Measurements from ENCODE around the gene CAPN1. TPM values are rescaled to one million over a fixed set of nuclear protein-coding genes. Genes with fewer than 3 reads are reported as not detected.

Gene CAPN1
- total and polyA plus RNA-seq, 2 donors (not counting 1 experiment from before 2014, with no cell fraction given), result 192 to 202 TPM

GRCh38 chr11:65214212-65214845 lies 32.6 kb downstream of the CAPN1 start:
- Histone ChIP-seq H3K27ac (ENCODE audit: low read length in 2 of 2) (no peak overlapping the region), H2AFZ (ENCODE audit: insufficient read depth, low read depth, low read length, poor library complexity, severe bottlenecking) (peak overlapping the region; percentile 44), H3K4me1 (ENCODE audit: control insufficient read depth in 2 of 2, insufficient read depth in 2 of 2, low read length in 2 of 2) (peaks cover 8 to 13% of the 10 kb centered on the region in 2 donors), H3K4me3 (ENCODE audit: control extremely low read depth in 1 of 5, extremely low read depth in 1 of 5, insufficient read depth in 1 of 5, low read depth in 2 of 5, low read length in 4 of 5) (peak overlapping the region in 1 of 5 experiments; percentile 9), H3K27me3 (replicated peaks in 1 of 4; ENCODE audit: control extremely low read depth in 1 of 4, control insufficient read depth in 3 of 4, insufficient read depth in 4 of 4, low read length in 3 of 4) (no peaks in the 10 kb centered on the region), H3K79me2 (ENCODE audit: control insufficient read depth, insufficient read depth, low read length) (no peaks in the 10 kb centered on the region), H4K20me1 (ENCODE audit: control insufficient read depth, insufficient read depth, low read length, poor library complexity, severe bottlenecking) (no peaks in the 10 kb centered on the region), H3K9me3 (ENCODE audit: control extremely low read depth in 1 of 3, control insufficient read depth in 2 of 3, insufficient read depth in 1 of 3, low read length in 2 of 3) (no peaks in the 10 kb centered on the region), H3K4me2 (replicated peaks; ENCODE audit: low read depth, low read length, poor library complexity, severe bottlenecking) (peak overlapping the region; percentile 64), H3K9ac (ENCODE audit: low read length) (peak overlapping the region; percentile 22), H3K36me3 (replicated peaks in 1 of 2; ENCODE audit: control extremely low read depth in 1 of 2, control insufficient read depth in 1 of 2, extremely low read depth in 1 of 2, insufficient read depth in 2 of 2, low read length in 1 of 2) (peaks cover 0 to 26% of the 10 kb centered on the region in 2 experiments)
- H3K9me3 Mint-ChIP-seq (ENCODE audit: insufficient read depth), result no peaks in the 10 kb centered on the region
- 34% methylated on average over 6 of the region's 16 CpGs for WGBS (ENCODE audit: insufficient coverage)
- H3K4me3 Mint-ChIP-seq, result no peak overlapping the region
- H3K4me1 Mint-ChIP-seq, result peaks cover 7% of the 10 kb centered on the region
- H3K27me3 Mint-ChIP-seq, result no peaks in the 10 kb centered on the region
- ChIA-PET POLR2A (interaction anchor here (0.6 to 0.7 kb wide), 2 partner anchors 92 to 819 kb away, joined by 5 to 6 read pairs; partner anchors contain the start of genes FAU and MRPL49), CTCF (no interaction called here)
- ATAC-seq (ENCODE audit: low read depth) (no peak), DNase-seq (no peak)
- intact Hi-C loops (cut with micrococcal nuclease), result no loop called here
- no peak overlapping the region for H3K27ac Mint-ChIP-seq
- TF ChIP-seq EZH2 (IDR thresholded peaks at IDR 0.05; ENCODE audit: borderline replicate concordance, insufficient read depth, low read depth, low read length, poor library complexity, severe bottlenecking), result no peak
- no peak for TF ChIP-seq CTCF (IDR thresholded peaks at IDR 0.05)

GRCh38 chr11:65215441-65216076 lies 33.8 kb downstream of the CAPN1 start:
- Histone ChIP-seq H3K27ac (ENCODE audit: low read length in 2 of 2) (no peak overlapping the region), H3K4me2 (replicated peaks; ENCODE audit: low read depth, low read length, poor library complexity, severe bottlenecking) (no peak overlapping the region), H3K9ac (ENCODE audit: low read length) (no peak overlapping the region), H2AFZ (ENCODE audit: insufficient read depth, low read depth, low read length, poor library complexity, severe bottlenecking) (no peak overlapping the region), H3K27me3 (replicated peaks in 1 of 4; ENCODE audit: control extremely low read depth in 1 of 4, control insufficient read depth in 3 of 4, insufficient read depth in 4 of 4, low read length in 3 of 4) (no peaks in the 10 kb centered on the region), H3K9me3 (ENCODE audit: control extremely low read depth in 1 of 3, control insufficient read depth in 2 of 3, insufficient read depth in 1 of 3, low read length in 2 of 3) (no peaks in the 10 kb centered on the region), H3K36me3 (replicated peaks in 1 of 2; ENCODE audit: control extremely low read depth in 1 of 2, control insufficient read depth in 1 of 2, extremely low read depth in 1 of 2, insufficient read depth in 2 of 2, low read length in 1 of 2) (peaks cover 0 to 14% of the 10 kb centered on the region in 2 experiments), H4K20me1 (ENCODE audit: control insufficient read depth, insufficient read depth, low read length, poor library complexity, severe bottlenecking) (no peaks in the 10 kb centered on the region), H3K4me1 (ENCODE audit: control insufficient read depth in 2 of 2, insufficient read depth in 2 of 2, low read length in 2 of 2) (peaks cover 8 to 13% of the 10 kb centered on the region in 2 donors), H3K4me3 (ENCODE audit: control extremely low read depth in 1 of 5, extremely low read depth in 1 of 5, insufficient read depth in 1 of 5, low read depth in 2 of 5, low read length in 4 of 5) (no peak overlapping the region), H3K79me2 (ENCODE audit: control insufficient read depth, insufficient read depth, low read length) (no peaks in the 10 kb centered on the region)
- no peaks in the 10 kb centered on the region for H3K9me3 Mint-ChIP-seq (ENCODE audit: insufficient read depth)
- peaks cover 7% of the 10 kb centered on the region for H3K4me1 Mint-ChIP-seq
- intact Hi-C loops (cut with micrococcal nuclease), result no loop called here
- 94% methylated on average over 18 of the region's 24 CpGs for WGBS (ENCODE audit: insufficient coverage)
- DNase-seq (no peak), ATAC-seq (ENCODE audit: low read depth) (no peak)
- POLR2A ChIA-PET, result no interaction called here
- no peak overlapping the region for H3K4me3 Mint-ChIP-seq
- no peak overlapping the region for H3K27ac Mint-ChIP-seq
- TF ChIP-seq CTCF (IDR thresholded peaks at IDR 0.05) (no peak), EZH2 (IDR thresholded peaks at IDR 0.05; ENCODE audit: borderline replicate concordance, insufficient read depth, low read depth, low read length, poor library complexity, severe bottlenecking) (no peak)
- CTCF ChIA-PET, result no interaction called here
- H3K27me3 Mint-ChIP-seq, result no peaks in the 10 kb centered on the region
